Measurements from ENCODE around the gene GALNT2.

GALNT2 gene

GRCh38 chr1:230191079-230191804 lies 124.2 kb downstream of the GALNT2 start:
- peak; percentile 88 to 97 (median 93) for DNase-seq

GRCh38 chr1:230191855-230192254 lies 124.8 kb downstream of the GALNT2 start:
- DNase-seq = no peak

GRCh38 chr1:230194525-230194924 lies 127.5 kb downstream of the GALNT2 start:
- no peak for DNase-seq

DNA sequence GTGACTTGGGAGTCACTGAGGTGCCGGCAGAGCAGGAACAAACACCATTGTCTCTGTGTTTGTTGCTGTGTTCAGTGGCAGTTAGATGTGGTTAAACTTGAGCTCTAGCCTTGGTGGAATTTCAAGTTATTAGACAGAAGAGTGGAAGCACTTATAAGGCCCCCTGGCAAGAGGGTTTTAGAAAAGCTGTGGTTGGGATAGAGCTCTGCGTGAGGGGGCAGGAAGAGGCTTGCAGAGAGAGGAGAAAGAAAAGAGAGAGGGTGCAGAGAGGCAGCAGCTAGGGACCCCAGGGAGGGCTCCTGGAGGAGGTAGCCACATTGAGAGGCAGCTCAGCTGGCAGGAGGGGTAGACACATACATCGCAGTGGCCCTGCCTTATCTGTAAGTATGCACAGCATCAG lies 128.2 kb downstream of the GALNT2 start:
- no peak for DNase-seq

DNA sequence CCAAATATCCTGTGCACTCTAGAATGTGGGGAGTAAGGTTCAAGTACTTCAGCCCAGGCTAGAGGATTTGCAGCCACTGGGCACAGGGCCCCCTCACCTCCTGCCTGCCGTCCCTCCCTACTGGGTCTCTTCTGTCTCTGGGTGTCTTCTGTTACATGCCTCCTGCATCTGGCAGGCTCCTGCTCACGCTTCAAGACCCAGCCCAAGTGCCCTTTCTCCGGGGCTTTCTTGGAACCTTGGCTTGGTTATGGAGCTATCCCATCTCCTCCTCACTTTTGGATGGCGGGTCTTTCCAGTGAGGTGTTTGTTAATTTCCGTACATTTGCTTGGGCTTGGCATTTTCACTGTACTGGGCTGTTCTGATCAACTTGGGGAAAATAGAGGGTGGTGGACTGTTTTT lies 129.0 kb downstream of the GALNT2 start:
- DNase-seq = no peak

GRCh38 chr1:230197644-230198567 lies 130.9 kb downstream of the GALNT2 start:
- DNase-seq = no peak

- DNase-seq = no peak
Observed at GRCh38 chr1:230199034-230199433, 132.0 kb downstream of the GALNT2 start.

DNA sequence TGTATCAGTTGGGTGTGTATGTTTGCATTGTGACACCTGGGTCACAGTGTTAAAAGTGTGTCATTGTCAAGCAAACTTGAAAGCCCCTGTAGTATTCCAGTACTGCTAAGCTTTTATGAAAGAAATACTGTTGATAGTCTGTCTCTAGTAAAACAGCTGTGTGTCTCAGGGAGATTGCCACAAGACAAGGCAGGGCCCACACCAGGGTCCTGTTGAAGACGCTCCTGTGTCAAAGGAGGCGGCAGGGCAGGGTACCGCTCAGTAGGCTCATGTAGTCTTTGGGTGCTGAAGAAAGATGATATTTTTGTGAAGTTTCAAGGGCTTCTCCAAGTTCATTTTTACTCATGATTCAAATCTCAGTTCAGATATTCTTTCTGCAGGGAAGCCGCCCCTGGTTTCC lies 132.5 kb downstream of the GALNT2 start:
- DNase-seq = no peak

GRCh38 chr1:230200276-230200675 lies 133.2 kb downstream of the GALNT2 start:
- DNase-seq = no peak

DNA sequence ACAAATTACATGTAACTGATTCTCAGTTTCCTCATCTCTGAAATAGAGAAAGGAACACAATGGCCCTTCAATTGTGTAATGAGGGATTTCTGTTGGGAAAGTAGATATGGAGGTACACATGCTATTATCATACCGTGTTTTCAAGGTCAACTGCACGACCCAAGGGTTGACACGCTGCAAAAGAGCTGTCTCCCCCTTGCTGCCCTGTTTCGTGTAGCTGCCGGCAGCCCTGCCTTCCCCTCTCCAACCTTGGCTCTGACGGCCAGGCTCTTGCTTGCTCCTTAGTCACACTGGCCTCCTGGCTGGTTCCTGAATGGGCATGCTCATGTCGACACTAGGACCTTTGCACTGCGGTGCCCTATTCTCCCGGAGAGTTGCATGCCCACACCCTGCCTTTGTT lies 134.4 kb downstream of the GALNT2 start:
- no peak for DNase-seq

- no peak for DNase-seq
Observed at GRCh38 chr1:230204842-230205241, 137.8 kb downstream of the GALNT2 start.

GRCh38 chr1:230205719-230206198 lies 138.7 kb downstream of the GALNT2 start:
- no peak for DNase-seq

- DNase-seq = no peak
Observed at GRCh38 chr1:230206207-230206606, 139.2 kb downstream of the GALNT2 start.

GRCh38 chr1:230206976-230207375 lies 139.9 kb downstream of the GALNT2 start:
- no peak for DNase-seq

- DNase-seq = no peak
Observed at GRCh38 chr1:230207598-230207997, 140.6 kb downstream of the GALNT2 start.

DNA sequence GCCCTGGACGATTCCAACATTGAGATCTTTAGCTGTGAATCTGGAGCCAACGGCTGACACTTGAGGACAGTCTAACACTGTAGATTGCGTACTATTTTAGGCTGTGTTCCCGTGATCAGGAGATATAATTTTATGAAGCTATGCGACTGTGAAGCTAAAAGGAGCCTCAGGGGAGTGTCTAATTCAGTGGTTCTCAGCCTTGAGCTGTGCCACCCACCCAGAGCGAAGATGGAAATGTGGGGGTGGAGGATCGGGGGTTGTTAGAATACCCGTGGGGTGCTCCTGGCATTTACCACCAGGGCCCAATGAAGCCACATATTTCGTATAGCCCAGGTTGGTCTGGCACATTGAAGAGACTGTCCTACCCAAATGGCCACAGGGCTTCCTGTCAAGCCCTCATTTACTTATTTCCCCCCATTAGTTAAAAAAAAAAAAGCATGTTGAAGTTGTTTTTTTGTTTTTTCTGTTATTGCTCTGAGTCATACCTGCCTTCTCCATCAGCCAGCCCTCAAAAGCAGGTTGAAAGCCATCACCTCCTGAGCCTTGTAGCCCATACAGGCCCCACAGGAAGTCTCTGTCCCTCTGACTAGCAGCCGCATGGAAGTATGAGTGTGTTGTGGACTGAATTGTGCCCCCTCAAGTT lies 141.7 kb downstream of the GALNT2 start:
- no peak for DNase-seq

GRCh38 chr1:230210326-230210980 lies 143.4 kb downstream of the GALNT2 start:
- peak in 1 of 4 experiments; percentile 9 for DNase-seq

DNA sequence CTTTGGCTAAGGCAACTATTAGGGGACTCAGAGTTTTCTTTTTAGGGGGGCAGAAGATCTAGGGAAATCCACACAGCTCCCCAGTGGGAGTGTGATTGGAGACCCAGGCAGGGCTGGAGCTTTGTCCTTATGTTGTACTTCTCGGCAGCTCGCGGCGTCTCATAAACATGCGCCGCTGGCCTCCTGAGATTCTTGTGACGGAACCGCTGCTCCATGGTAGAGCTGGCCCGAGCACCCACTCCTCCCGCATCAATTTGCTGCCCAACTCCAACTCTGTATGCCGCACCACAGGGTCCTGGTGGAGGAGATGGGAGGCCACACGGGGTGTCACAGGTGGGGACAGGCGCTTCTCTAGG lies 143.9 kb downstream of the GALNT2 start:
- DNase-seq = no peak

GRCh38 chr1:230211436-230212145 lies 144.6 kb downstream of the GALNT2 start:
- no peak for DNase-seq

DNA sequence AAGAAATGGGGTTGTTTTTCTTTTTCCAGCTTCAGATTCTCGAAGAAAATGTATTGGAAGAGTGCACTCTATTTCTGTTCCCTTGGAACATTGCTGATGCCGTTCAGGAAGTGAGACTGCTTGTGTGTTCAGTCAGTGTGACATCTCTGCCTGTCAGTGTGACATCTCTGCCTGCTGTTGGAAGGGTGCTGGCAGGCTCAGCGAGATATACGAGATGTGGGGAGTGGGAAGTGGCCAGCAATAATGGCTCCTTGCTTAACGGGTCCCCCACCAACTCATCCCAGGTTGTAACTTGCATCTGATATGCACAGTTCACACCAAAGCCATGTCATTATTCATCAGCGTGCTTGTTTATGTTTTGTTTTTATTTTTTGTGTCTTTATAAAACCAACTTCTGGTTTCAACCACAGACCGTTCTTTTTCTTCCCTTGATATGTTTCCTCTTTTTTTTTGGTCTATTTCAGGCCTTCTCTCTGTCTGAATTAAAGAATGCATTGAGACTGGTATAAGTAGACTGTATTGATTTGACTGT lies 145.4 kb downstream of the GALNT2 start:
- DNase-seq = peak; percentile 53 to 69 (median 64)

DNA sequence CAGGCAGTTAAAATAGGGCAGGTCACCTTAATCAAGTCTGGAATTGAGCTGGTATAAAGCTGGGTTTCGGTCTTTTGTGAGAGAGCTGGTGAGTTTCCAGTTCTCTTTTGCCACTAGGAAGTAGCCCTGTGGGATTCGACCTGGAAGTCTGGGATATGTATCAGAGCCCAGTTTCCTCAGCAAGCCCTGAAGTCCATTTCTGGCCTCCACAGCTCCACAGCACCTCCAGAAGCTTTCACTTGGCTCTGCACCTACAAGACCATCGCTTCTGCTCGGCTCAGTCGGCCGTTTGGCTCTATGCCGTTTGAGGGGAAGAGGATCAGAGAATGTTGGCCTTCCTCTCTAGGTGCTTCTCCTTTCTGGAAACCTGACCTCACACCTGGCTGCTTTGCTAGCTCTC lies 148.0 kb downstream of the GALNT2 start:
- DNase-seq = peak in 1 of 4 experiments; percentile 15

DNA sequence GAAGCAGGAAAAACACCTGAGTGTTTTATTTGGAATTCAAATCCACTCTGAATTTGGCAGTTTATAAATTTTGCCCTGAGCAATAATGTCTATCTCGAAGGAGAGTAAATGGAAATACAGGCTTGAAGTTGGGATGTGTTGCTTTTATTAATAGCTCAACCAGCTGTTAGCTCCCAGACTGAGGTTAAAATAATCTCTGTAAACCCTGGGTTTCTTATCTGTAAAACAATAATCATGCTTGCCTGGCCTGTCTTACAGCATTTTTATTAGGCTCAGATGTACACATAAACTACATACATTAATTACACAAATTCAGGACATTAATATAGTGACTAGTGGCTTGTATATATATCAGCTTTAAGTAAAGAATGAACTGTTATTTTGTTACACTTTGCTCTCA lies 148.5 kb downstream of the GALNT2 start:
- no peak for DNase-seq

Data from suppressor macrophage (primary cell).